Hypothalamus (tissue), 51 donors: ENCODE measurements around the gene DCAF6.
"Not testable (repeated sequence)": the region's sequence is repeated elsewhere in the genome, so short reads cannot be mapped to it uniquely, and the experiment has no call there.

ENCODE experiments used
- DNase-seq, 51 donors: peaks; one replicate each; lab custom pipeline; 2025; lab: John Stamatoyannopoulos, UW

The DCAF6 gene

DNA sequence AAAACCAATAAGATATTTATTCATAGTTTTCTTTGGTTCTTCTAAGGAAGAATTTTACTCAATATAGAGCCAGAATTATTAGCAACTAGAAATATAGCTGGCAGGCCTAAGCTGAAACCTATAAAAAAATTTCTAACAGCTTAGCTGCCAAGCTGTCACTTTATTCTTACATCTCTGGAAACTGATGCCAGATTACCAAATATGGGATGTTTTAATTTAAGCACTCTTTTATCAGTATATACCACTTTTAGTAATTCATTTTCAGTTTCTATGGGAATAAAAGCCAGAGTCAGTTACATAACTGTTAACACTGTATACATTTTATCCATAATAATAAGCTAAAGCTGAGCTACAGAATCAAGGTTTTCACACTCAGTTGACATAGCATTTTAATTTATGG is 69.0 kb downstream of the DCAF6 start:
- no peak for DNase-seq

DNA sequence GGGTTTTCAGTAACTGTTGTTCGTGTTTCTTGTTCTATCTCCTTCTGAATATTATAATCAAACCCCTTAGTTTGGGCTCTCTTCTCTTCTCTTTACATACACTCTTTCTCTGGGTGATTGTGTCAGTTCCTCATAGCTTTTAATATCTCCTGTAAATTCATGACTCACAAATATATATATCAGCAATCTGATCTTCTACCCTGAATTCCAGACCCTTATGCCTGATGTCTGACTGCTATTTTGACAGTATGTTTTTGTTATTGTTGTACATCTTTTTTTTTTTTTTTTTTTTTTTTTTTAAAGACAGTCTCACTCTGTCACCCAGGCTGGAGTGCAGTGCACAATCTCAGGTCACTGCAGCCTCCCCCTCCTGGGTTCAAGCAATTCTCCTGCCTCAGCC is 71.2 kb downstream of the DCAF6 start:
- no peak for DNase-seq

DNA sequence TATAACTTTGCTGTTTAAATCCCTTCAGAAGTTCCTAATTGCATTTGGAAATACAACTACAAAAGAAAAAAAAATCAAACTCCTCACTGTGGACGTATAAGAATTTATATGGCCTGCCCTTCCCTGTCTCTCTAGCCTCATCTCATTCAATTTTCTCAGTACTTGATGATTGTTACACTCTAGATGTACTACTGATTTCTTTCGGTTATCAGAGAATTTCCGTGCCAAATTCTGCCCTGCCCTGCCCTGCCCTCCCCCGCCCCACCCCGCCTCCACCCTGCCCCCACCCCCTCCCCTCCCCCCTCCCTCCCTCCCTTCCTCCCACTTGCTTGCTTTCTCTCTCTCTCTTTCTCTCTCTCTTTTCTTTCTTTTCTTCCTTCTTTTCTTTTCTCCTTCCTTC is 72.1 kb downstream of the DCAF6 start:
- DNase-seq: no peak

DNA sequence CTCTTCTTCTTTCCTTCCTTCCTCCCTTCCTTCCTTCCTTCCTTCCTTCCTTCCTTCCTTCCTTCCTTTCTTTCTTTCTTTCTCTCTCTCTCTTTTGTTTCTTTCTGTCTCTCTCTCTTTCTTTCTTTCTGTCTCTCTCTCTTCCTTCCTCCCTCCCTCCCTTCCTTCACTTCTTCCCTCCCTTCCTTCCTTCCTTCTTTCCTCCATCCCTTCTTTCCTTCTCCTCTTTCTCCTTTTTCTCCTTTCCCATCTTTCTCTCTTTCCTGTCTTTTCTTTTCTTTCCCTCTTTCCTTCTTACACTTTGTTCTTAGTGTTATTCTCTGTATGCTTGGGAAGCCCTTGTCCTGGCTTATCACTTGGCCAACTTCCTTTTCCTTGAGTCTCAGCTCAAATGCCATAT is 72.8 kb downstream of the DCAF6 start:
- DNase-seq: no peak

- no peak for DNase-seq
Measured at GRCh38 chr1:168019407-168019806, 82.9 kb downstream of the DCAF6 start.

- DNase-seq: no peak
Measured at GRCh38 chr1:168031198-168031597, 94.7 kb downstream of the DCAF6 start.

DNA sequence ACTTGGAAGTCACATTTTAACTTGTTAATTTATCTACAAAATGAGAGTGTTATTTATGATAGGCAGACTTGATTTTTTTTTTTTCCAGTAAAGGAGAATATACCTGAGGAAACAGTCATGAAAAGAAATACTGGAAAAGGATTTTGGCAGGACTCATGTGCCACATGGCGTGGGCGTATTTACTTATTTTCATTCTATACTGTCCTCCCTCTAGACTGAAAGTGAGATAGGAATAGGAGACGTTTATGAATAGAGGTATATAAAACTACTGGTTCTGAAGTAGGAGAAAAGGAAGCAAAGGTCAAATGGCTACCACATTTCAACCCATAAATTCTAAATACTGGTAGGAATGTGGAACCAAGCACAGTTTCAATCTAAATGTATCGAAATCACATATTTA is 95.1 kb downstream of the DCAF6 start:
- no peak for DNase-seq

GRCh38 chr1:168032029-168032428 is 95.5 kb downstream of the DCAF6 start:
- DNase-seq: no peak

GRCh38 chr1:168035345-168035744 is 98.9 kb downstream of the DCAF6 start:
- no peak for DNase-seq

DNA sequence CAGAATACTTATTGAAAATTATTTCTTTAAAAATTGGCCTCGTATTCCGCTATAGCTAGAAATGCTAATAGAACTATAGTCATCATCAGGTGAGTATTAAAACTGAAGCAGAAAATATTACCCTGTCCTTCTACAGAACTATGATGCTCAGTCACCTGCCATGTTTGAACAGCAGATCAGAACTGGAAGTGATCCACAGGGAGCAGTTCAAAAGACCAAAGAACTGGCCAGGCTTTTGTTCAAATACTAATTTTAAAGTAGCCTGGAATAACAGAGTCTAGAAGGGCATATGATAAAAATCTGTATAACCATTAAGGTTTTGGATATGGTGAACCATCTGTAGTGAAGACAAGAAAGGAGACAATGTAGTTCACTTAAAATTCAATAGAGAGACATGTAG is 105.9 kb downstream of the DCAF6 start:
- no peak for DNase-seq

GRCh38 chr1:168045311-168045710 is 108.8 kb downstream of the DCAF6 start:
- no peak for DNase-seq

GRCh38 chr1:168050307-168050706 is 113.8 kb downstream of the DCAF6 start:
- no peak for DNase-seq

GRCh38 chr1:168050880-168051279 is 114.4 kb downstream of the DCAF6 start:
- DNase-seq: no peak

DNA sequence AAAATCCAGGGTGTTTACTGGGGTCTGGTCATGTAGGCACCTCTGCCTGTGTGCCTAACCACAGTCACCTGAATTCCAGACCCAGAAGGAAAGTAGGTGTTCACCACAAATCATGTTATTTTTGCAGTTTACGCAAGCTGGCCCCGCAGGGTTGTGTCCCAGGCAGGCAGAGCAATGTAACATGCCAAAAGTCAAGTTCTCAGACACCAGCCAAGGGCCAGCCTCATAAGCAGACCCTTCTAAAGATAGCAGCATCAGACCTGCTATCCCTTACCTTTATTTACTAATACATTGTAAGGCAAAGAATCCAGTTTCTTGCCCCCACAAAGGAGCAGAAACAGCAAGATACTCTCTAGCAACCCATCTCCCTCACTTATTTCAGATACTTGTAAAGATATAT is 117.2 kb downstream of the DCAF6 start:
- no peak for DNase-seq

DNA sequence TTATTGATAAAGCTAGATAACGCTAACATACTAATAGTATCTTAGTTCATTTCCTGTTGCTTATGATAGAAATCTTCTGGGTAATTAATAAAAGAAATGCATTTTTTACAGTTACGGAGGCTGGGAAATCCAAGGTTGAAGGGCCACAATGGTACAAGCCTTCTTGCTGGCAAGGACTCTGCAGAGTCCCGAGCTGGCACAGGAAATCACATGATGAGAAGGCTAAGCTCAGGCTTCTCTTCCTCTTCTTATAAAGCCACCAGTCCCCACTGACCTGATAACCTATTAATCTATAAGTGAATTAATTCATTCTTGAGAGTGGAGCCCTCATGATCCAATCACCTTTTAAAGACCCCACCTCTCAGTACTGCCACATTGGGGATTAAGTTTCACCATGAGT is 117.6 kb downstream of the DCAF6 start:
- DNase-seq: peak in 3 of 51 donors; percentile 1 to 11 (median 10)

DNA sequence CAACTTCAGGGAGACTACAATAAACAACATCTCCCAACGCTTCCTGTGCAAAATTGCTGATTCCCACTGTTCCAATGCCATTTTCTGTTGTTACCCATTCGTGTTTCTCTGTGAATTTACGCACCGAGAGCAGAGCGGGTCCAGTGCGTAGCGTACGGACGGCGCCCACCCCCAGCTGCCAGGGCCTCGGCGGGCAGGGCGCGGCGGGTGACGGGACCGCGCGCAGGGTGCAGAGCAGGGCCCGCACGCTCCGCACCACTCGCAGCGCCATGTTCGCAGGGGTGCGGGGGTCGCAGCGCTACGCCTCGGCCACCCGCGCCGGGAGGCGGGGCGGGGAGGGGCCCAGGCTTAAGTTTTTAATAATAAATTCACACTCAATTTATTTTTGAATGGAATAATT is 119.7 kb downstream of the DCAF6 start:
- not testable (repeated sequence) for DNase-seq

GRCh38 chr1:168057355-168057754 is 120.9 kb downstream of the DCAF6 start:
- DNase-seq: no peak

DNA sequence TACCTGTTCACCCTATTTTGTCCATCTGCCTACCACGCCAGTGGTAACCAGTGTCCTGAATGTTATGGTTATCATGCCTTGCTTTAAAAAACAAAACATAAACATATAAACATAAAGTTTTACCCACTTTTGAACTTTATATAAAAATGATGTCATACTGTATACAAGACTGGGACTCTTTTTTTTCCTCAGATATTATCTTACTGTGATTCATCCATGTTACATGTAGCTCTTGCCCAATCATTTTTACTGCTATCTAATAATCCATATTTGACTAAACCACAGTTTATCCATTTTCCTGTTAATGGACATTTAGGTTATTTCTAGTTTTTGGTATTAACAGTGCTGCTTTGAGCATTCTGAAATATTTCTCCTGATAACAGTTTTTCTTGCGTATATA is 121.4 kb downstream of the DCAF6 start:
- no peak for DNase-seq

- no peak for DNase-seq
Measured at GRCh38 chr1:168064216-168064615, 127.7 kb downstream of the DCAF6 start.

DNA sequence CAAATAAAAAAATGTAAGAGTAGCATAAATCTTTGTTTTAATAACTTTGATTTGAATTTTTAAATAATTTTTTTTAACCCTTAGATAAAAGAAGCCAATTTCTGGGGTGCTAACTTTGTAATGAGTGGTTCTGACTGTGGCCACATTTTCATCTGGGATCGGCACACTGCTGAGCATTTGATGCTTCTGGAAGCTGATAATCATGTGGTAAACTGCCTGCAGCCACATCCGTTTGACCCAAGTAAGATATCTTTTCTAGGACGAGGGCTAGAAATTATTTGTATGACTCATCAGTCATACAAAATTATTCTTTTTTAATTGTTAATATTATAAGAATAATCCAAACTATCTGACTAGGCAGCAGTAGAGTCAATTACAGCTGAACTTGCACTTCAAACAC is 129.0 kb downstream of the DCAF6 start:
- no peak for DNase-seq

DNA sequence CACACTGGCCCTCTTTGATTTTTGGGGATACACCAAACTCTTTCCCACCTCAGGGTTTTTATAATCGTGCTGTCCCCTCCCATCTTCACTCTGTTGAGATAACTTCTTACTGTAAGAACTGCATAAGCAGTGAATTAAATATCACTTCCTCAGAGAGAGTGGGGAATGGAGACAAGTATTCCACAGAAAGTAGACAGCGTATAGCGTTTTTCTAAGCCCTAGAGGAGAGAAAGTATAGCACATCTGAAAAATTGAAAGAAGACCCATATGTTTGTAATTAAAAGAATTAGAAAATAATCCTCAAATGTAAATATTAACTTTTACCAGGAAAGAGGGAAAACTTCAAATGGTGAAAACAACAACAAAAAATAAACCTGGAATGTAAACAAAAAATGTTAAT is 132.9 kb downstream of the DCAF6 start:
- no peak for DNase-seq

DNA sequence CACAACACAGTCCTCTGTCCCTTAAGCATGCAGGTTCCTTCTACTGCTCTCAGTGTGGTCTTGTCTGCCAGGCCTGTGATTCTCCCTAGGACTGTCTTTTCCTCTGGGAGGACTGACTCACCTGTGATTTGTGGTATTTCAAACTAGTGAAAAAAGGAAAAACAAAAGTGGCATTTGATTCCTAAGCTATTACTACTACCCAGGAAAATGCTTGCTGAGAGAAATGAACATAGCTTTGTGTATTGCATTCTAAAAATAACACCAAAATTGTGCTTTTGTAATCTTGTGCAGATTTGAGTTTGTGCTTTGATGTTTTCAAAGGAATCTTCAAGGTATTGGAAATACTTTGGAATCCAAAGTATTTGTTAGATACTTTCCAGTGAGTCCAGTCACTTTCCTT is 143.3 kb downstream of the DCAF6 start:
- no peak for DNase-seq

DNA sequence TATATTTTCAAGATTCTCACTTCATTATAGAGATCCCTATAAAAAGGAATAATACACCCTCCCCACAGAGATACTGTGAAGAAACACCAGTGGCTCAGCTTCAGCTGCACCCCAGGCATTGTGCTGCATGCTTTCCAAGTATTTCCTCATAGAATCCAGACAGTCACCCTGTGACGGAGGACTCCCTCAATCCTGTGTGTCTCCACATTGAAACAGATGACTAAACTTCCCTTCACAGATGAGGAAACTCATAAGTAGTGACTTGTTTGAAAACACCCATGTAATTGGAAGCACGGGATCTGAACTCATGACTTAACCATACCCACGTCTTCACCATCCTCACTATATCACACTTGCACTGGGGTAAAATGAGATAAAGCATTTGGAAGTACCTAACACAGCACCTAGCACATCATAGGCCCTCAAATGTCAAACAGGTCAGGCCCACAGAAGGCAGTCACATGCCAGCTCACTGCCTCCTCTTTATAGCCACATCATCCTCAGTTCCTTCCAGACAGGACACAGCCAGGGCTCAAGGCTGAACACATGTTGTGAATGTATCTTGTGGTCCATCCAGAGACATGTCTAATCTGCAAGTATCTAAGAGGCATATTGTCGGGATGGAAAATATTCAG is 145.0 kb downstream of the DCAF6 start:
- DNase-seq: peak in 2 of 51 donors; percentile 9 to 35
